Activated naive CD8-positive, alpha-beta T cell (primary cell): Measurements from ENCODE around the gene SFMBT1.
A peak's percentile ranks its signal among the peaks of the same experiment; 100 is the strongest.

Source experiments
- H3K27ac Mint-ChIP-seq: one replicate; pipeline ENCODE4 v1.8.0; 2021; ENCODE audit warnings: mixed read lengths
- H3K27me3 Mint-ChIP-seq: one replicate; pipeline ENCODE4 v1.8.0; 2021; ENCODE audit warnings: mixed read lengths
- H3K36me3 Mint-ChIP-seq: one replicate; pipeline ENCODE4 v1.8.0; 2021; ENCODE audit warnings: mixed read lengths
- H3K4me1 Mint-ChIP-seq: one replicate; pipeline ENCODE4 v1.8.0; 2021; ENCODE audit warnings: low read depth, mixed read lengths
- H3K4me3 Mint-ChIP-seq: one replicate; pipeline ENCODE4 v1.8.0; 2021; ENCODE audit warnings: mild to moderate bottlenecking, mixed read lengths
- H3K9me3 Mint-ChIP-seq: one replicate; pipeline ENCODE4 v1.8.0; 2021; ENCODE audit warnings: low read depth, mixed read lengths

The SFMBT1 gene

DNA sequence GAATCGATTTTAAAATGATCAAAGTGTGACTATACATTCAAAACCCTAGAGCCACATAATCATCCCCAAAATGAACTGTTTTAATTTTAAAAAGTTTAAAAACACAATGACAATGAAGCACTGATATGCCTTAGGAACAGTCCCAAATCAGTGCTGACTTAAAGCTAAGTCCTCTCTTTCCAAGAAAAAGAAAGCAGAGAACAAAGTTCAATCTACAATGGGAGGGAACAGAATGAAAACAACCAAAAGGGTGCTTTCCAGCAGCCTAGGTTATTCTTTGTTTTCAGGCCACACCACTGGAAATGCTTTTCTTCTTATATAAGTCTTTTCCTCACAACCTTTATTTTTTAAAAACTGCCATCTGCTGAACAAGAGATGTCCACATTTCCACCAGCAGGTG is 141.3 kb downstream of the SFMBT1 start:
- Mint-ChIP-seq H3K27me3 (no peaks in the 10 kb centered on the region), H3K27ac (no peak overlapping the region), H3K4me3 (no peak overlapping the region), H3K4me1 (no peaks in the 10 kb centered on the region), H3K9me3 (no peaks in the 10 kb centered on the region), H3K36me3 (peaks cover 2% of the 10 kb centered on the region)

DNA sequence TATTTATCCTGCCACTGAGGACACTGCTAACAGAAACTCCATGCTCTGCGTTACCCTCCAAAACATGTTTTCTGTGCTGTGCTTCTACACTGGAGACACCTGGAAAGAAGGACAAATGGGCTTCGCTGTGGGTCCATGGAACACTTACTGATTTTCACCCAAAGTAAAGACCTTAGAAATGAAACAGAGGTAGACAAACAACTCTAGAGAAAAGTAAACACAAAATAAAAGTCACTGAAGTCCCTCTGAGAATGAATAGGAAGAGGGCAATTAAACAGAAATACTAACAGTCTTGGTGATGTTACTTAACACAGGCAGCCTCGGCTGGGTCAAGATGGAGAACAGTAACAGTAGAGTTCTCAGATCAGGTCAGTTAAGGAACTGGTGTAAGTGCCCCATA is 141.9 kb downstream of the SFMBT1 start:
- Mint-ChIP-seq H3K27ac (no peak overlapping the region), H3K36me3 (peaks cover 2% of the 10 kb centered on the region), H3K9me3 (no peaks in the 10 kb centered on the region), H3K4me3 (no peak overlapping the region), H3K4me1 (no peaks in the 10 kb centered on the region), H3K27me3 (no peaks in the 10 kb centered on the region)

DNA sequence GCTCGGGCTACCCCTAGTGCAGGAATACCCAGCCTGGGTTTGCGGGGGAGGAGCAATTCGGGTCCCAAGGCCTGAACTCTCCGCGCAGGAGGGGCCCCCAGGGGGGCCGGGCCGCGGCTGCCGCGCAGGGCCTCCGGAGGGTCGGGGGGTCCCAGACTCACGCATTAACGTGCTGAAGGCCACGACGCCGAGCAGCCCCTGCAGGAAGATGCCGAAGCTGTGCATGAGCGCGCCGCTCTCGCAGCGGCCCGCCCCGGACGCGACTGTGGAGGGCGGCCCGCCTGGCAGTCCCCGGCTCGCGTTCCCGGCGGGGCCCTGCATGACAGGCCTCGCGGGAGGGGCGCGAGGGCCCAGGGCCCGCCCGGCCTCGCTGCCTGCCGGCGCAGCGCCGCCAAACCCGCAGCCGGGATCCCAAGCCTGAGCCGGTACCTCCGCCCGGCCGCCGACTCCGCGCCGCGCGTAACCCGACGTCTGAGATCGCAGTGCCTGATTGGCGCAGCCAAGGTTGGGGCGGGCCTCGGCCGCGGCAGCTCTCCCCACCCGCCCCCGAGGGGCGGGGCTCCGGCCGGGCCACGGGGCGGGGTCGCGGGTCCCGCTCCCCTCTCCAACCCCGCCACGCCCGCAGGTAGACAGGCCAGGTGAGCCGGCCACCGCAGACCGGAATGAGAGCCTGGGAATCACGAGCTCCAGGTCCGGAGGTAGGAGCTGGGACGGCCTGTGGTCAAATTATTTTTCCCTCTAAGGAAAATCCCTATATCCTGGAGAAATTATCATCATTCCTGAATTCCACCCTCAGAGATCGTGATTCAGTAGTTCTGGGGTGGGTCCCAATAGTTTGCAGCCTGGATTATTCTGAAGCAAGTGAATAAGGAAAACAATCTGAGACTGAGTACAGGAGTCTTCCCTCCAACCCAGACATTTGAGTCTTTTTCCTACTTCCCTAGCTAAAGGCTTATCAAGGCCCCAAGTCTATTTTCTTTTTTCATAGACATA is 148.4 kb downstream of the SFMBT1 start, which contains the start of gene STIMATE:
STIMATE (minus strand) TSS at position 419 of the 993 bp plus-strand sequence; CDS start at position 321, 98 bp downstream.
- H3K9me3 Mint-ChIP-seq = no peaks in the 10 kb centered on the region
- H3K27me3 Mint-ChIP-seq = no peaks in the 10 kb centered on the region
- H3K4me3 Mint-ChIP-seq = peak within 1 kb of the TSS; percentile 99
- H3K36me3 Mint-ChIP-seq = peaks cover 8% of the 10 kb centered on the region
- H3K27ac Mint-ChIP-seq = peak within 1 kb of the TSS; percentile 70
- H3K4me1 Mint-ChIP-seq = peaks cover 46% of the 10 kb centered on the region

DNA sequence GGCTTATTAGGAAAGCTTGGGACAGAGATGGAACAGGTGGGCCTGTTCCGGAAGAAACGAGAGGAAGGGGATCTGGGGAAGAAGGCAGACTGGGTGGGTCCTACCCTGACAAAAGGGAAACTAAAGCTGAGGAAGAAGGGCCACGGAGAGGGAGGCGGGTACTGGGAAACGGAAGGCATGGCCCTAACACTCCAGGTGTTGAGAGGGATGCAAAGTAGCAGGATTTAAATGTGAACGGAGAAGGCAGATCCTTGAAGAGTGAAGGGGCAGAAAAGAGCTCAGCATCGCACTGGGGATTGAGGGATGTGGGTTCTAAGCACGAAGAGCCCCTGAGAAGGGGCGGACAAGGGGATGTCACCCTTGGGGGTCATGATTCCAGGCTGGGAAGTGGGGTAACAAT is 149.3 kb downstream of the SFMBT1 start:
- peaks cover 53% of the 10 kb centered on the region for H3K4me1 Mint-ChIP-seq
- H3K27ac Mint-ChIP-seq = peak overlapping the region; percentile 70
- no peaks in the 10 kb centered on the region for H3K27me3 Mint-ChIP-seq
- no peaks in the 10 kb centered on the region for H3K9me3 Mint-ChIP-seq
- H3K36me3 Mint-ChIP-seq = peaks cover 8% of the 10 kb centered on the region
- H3K4me3 Mint-ChIP-seq = peak overlapping the region; percentile 99

DNA sequence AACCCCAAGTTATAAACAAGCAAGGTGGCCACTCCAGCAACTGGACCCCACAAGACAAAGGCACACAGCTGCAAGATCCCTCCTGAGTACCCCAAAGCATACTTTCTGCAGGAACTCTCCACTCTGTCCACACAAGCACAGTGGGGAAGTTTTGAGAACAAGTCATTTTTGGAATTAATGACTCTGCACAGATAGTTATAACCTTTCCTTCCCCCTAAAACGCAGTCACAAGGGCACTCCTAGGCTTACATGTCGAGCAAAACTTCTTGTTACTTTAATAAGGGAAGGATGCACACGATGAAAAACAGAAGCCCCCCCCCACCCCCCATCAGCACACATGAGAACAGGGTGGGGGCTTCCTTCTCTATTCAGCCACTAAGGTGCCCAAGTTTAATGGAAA is 149.7 kb downstream of the SFMBT1 start:
- Mint-ChIP-seq H3K9me3 (no peaks in the 10 kb centered on the region), H3K4me3 (peak overlapping the region; percentile 99), H3K4me1 (peaks cover 58% of the 10 kb centered on the region), H3K36me3 (peaks cover 8% of the 10 kb centered on the region), H3K27ac (no peak overlapping the region), H3K27me3 (no peaks in the 10 kb centered on the region)

DNA sequence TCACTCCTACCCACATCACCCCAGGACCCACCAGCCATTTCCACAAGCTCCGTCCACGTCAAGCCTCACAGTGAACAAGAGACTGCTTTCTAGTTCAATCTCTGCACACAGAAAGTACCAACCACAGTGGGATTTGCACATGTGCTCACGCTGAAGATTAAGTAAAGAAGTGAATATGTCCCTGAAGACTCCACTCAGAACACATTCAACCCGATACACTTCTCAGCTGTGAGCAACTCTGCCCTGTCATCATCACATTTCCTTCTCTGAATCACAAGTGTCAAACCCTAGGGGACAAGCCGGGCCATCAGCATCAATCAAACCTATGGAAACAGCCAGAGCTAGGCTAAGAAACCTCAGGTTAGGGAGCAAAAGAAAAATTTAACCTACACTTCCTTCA is 150.5 kb downstream of the SFMBT1 start:
- Mint-ChIP-seq H3K9me3 (no peaks in the 10 kb centered on the region), H3K4me1 (peaks cover 62% of the 10 kb centered on the region), H3K27me3 (no peaks in the 10 kb centered on the region), H3K36me3 (peaks cover 8% of the 10 kb centered on the region), H3K27ac (peak overlapping the region; percentile 51), H3K4me3 (peak overlapping the region; percentile 99)

DNA sequence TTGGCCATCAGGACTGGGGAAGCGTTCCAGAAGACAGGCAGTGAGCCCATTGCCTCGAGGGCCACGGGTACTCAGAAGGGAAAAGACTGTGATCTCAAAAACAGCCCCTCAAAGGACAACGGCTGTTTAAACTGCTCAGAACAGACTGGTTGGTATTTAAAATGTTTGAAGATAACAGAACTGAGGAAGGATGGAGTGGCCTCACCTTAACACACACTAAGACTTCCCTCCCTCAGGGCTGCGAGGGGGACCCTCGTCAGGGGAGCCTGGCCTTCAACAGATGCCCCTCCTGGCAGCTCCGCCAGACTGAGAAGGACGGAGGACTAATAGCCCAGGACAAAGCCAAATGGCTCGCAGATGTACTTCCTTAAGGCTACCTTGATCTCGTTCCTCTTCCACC is 151.1 kb downstream of the SFMBT1 start:
- Mint-ChIP-seq H3K4me3 (peak overlapping the region; percentile 99), H3K9me3 (no peaks in the 10 kb centered on the region), H3K36me3 (peaks cover 8% of the 10 kb centered on the region), H3K27me3 (no peaks in the 10 kb centered on the region), H3K4me1 (peaks cover 67% of the 10 kb centered on the region), H3K27ac (peak overlapping the region; percentile 42)

DNA sequence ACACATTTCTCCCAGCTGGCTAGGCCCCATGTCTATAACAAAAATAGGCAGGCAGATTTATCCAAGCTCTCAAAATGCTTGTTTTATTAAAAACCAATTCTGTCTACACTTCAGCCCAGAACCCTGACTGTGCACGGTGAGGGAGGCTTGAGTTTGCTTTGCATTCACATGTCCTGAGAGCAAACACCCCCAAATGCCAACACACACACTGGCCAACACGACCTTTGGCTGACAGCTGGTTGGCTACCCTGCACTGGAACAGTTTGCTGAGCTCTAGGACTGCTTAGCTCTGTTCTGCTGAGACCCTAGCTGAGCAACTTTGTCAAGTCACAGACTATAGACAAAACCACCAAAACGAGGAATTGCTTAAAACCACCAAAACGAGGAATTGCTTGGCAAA is 152.2 kb downstream of the SFMBT1 start:
- Mint-ChIP-seq H3K27me3 (no peaks in the 10 kb centered on the region), H3K9me3 (no peaks in the 10 kb centered on the region), H3K36me3 (peaks cover 8% of the 10 kb centered on the region), H3K27ac (peak overlapping the region; percentile 93), H3K4me3 (peak overlapping the region; percentile 74), H3K4me1 (peaks cover 69% of the 10 kb centered on the region)

DNA sequence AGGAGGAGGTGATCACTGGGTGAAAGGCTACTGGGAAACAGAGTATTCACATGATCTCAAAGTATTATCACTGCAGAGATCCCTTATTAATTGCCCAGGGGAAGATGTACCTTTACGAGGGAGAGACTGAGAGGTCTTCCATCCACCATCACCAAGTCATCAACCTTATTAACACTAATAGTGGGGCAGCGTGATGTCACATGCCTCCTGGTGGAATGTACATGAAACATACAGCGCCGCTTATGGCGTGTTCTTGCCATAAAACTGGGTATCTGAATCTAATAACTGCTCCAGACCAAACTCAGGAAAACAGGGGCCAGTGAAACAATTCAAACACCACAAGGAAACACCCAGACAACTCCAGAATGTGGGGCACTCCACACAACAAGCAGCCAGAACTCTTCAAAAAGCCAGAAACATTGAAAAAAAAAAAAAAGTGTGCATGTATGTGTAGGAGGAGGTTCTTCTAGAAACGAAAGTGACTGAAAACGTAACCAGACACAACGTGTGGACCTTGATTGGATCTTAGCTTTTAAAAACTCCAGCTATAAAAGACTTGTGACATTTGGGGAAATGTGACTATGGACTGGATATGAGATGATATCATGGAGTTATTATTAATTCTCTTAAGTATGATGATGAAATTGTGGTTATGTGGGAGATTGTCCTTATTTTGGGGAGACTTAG is 153.1 kb downstream of the SFMBT1 start:
- no peaks in the 10 kb centered on the region for H3K27me3 Mint-ChIP-seq
- H3K4me1 Mint-ChIP-seq = peaks cover 66% of the 10 kb centered on the region
- no peaks in the 10 kb centered on the region for H3K9me3 Mint-ChIP-seq
- peak overlapping the region; percentile 93 for H3K27ac Mint-ChIP-seq
- peak overlapping the region; percentile 74 for H3K4me3 Mint-ChIP-seq
- H3K36me3 Mint-ChIP-seq = peaks cover 8% of the 10 kb centered on the region

DNA sequence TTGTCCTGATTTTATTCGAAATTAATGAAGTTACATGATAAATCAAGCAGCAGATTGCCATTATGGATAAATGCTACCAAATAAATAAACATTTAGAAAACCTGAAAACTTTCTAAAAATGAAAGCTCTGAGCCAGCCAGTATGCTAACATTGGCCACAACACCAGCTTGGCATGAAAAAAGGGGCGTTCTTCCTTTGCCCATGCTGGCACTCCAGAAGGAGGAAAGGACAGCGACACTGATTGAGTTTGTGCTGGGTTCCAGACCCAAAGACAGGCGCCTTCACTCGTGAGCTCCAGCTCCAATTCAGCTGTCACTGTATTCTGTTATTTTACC is 153.6 kb downstream of the SFMBT1 start:
- peak overlapping the region; percentile 74 for H3K4me3 Mint-ChIP-seq
- no peaks in the 10 kb centered on the region for H3K9me3 Mint-ChIP-seq

DNA sequence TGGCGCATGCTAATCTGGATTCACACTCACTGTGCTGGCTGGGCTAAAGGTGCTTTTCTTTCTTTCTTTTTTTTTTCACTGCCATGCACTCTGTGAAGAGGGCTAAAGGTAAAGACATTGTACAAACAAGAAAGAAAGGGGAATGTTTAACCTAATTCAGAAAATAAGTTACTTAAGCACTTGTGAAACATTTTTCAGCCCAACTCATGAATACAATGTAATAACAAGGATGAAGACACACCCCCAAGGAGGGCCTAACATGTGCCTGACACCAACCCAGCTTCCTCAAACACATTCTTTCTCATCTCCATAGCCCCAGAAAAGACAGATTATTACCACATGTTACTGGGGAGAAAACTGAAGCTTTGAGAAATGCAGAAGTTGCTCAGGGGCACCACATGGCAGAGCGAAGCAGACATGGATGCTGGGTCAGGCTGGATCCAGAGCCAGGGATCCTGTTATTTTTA is 154.2 kb downstream of the SFMBT1 start:
- Mint-ChIP-seq H3K27ac (peak overlapping the region; percentile 64), H3K4me1 (peaks cover 63% of the 10 kb centered on the region), H3K4me3 (no peak overlapping the region), H3K9me3 (no peaks in the 10 kb centered on the region), H3K36me3 (peaks cover 11% of the 10 kb centered on the region), H3K27me3 (no peaks in the 10 kb centered on the region)

More for the DNA sequence above, 153.6 kb downstream of the SFMBT1 start:
- Mint-ChIP-seq H3K27me3 (no peaks in the 10 kb centered on the region), H3K27ac (peak overlapping the region; percentile 93), H3K36me3 (peaks cover 8% of the 10 kb centered on the region), H3K4me1 (peaks cover 66% of the 10 kb centered on the region)

DNA sequence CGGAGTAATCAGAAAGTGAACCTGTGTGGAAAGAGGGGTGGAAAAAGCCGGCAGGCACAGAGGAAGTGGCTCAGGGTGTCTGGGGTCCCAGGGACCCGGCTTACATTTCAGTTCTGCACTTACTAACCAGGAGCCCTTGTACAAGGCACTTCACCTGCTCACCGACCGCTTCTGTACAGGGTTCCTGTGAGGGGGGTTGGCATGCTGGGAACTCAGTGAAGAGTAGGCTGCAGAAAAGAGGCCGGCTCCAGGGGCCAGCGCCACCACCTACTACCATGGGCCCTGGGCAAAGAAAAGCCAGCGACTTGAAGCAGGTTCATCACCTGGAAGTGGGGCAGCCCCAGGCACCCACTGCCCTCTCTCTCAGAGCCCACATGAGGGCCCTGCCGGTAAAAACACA is 154.7 kb downstream of the SFMBT1 start:
- Mint-ChIP-seq H3K4me3 (no peak overlapping the region), H3K4me1 (peaks cover 59% of the 10 kb centered on the region), H3K27ac (peak overlapping the region; percentile 86), H3K27me3 (no peaks in the 10 kb centered on the region), H3K36me3 (peaks cover 12% of the 10 kb centered on the region), H3K9me3 (no peaks in the 10 kb centered on the region)

DNA sequence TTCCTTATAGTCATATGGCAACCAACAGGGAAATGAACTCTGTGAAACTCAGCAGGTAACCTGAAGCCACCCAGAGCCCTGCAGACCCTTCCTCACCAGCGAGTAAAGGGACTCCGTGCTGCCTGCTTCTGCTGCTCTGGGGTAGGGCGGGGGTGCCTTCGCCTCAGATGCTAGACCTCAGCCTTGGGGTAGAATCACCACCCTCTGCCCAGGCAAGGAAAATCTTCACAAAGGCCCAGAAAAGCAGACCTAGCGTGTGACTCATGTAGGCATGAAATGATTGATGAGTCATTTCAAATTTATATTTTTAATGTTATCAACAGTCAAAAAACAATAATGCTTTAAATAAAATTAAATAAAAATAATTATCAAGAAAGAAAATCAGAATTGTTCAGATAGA is 155.1 kb downstream of the SFMBT1 start:
- H3K4me3 Mint-ChIP-seq = peak overlapping the region; percentile 7
- peaks cover 16% of the 10 kb centered on the region for H3K36me3 Mint-ChIP-seq
- H3K4me1 Mint-ChIP-seq = peaks cover 54% of the 10 kb centered on the region
- peak overlapping the region; percentile 50 for H3K27ac Mint-ChIP-seq
- H3K9me3 Mint-ChIP-seq = no peaks in the 10 kb centered on the region
- H3K27me3 Mint-ChIP-seq = no peaks in the 10 kb centered on the region

DNA sequence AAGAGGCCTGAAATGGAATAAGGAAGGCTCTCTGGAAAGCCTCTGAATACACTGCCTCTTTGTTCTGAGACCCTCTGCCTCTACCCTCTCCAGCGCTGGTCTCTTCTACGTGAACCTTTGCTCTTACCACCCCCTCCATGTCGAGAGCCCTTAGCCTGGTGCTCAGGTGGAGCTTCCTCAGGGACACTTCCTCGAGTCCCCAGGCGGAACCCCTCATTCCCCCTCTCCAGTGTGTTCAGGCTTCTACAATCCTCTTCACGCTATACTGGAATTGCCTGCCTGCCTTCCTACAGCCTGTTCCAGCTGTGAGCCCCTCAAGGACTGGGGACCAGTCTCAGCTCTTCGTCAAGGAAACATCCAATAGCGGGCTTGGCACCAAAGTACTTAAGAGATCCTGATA is 156.0 kb downstream of the SFMBT1 start:
- Mint-ChIP-seq H3K27me3 (no peaks in the 10 kb centered on the region), H3K4me1 (peaks cover 46% of the 10 kb centered on the region), H3K9me3 (peaks cover 4% of the 10 kb centered on the region), H3K4me3 (no peak overlapping the region), H3K36me3 (peaks cover 24% of the 10 kb centered on the region), H3K27ac (peak overlapping the region; percentile 34)

DNA sequence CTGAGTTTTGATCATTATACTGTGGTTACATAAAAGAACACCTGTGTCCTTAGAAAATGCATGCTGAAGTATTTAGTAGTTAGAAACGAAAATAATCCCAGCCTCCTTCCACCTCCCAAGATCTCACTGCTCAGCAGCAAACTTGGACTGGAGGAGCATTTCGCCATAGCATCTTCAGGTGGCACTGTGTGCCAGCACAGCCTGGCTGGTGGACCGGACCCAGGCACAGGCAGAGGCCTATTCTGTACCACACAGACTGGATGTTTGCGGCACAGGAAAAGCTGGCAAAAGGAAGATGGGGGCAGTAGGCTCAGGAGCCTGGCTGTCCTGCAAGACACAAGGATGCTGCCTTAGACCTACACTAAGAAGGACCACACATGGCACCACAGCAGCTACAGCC is 158.7 kb downstream of the SFMBT1 start:
- H3K27me3 Mint-ChIP-seq = no peaks in the 10 kb centered on the region
- no peak overlapping the region for H3K4me3 Mint-ChIP-seq
- H3K36me3 Mint-ChIP-seq = peaks cover 22% of the 10 kb centered on the region
- peaks cover 9% of the 10 kb centered on the region for H3K9me3 Mint-ChIP-seq
- H3K27ac Mint-ChIP-seq = no peak overlapping the region
- H3K4me1 Mint-ChIP-seq = peaks cover 21% of the 10 kb centered on the region
